Prostate gland (tissue), 2 donors: Measurements from ENCODE around the gene CPA1.

Experiments used
- CTCF ChIP-seq, 4 experiments: fragments of 200-600 bp in 2 of 4; fragments of 450-650 bp in 2 of 4; sonication (generic) in 2 of 4; IDR thresholded peaks; 1 replicate in 3 of 4; 2 replicates in 1 of 4; pipeline ENCODE4 v1.5.1; 2016 to 2019; ENCODE audit warnings: antibody characterized with exemption in 4 of 4, mild to moderate bottlenecking in 2 of 4, moderate library complexity in 2 of 4
- POLR2A ChIP-seq: fragments of 450-650 bp; IDR thresholded peaks from one replicate; pipeline ENCODE4 v1.6.1; 2016; ENCODE audit warnings: antibody characterized with exemption, mild to moderate bottlenecking

GRCh38 chr7:130379532-130379920 lies 768 bp upstream of the CPA1 start:
- TF ChIP-seq CTCF (IDR thresholded peaks at IDR 0.05) (no peak), POLR2A (no peak)
